Endothelial cell of umbilical vein (primary cell): ENCODE measurements around the gene ZNF844. TPM values are rescaled to one million over a fixed set of nuclear protein-coding genes. Genes with fewer than 3 reads are reported as not detected.

ENCODE experiments used
- BruUV-seq: library from RNA; stranded (reverse); fragments of 400-500 nt; replicated peaks from 2 replicates; lab custom pipeline; 2021; lab: Mats Ljungman, UMichigan
- CTCF ChIA-PET: fragments of 300-600, 350-600 bp; sonication (Branson Sonifier 250); formaldehyde crosslinking; loops from one replicate; lab custom pipeline; 2021; ENCODE audit warnings: antibody characterized with exemption, inconsistent platforms; lab: Charles Lee
- POLR2A ChIA-PET: fragments of 300-600, 350-600 bp; sonication (Branson Sonifier 250); formaldehyde crosslinking; loops from one replicate; lab custom pipeline; 2021; ENCODE audit warnings: antibody characterized with exemption, inconsistent platforms; lab: Charles Lee
- DNase-seq: peaks from one replicate; pipeline ENCODE4 v3.0.0-alpha.2; 2011; ENCODE audit warnings: low read depth, low spot score
- FAIRE-seq: peaks from 2 replicates; lab custom pipeline; 2011; peaks lifted over from hg19 to GRCh38; lab: Jason Lieb, UNC
- H2AFZ ChIP-seq: 2 replicates; pipeline ENCODE4 v1.6.0; 2012; ENCODE audit warnings: low read depth, low read length, control low read depth, inconsistent platforms
- H3K27ac ChIP-seq: 2 replicates; pipeline ENCODE4 v1.5.1; 2011; ENCODE audit warnings: low read depth, mild to moderate bottlenecking, control low read depth, low read length, moderate library complexity; ENCODE audit not compliant: insufficient read depth
- H3K27me3 ChIP-seq, 2 experiments: 2 replicates each; pipeline versions ENCODE4 v1.6.0 to v1.6.1; 2011; ENCODE audit warnings: low read length in 2 of 2, mixed read lengths in 1 of 2; ENCODE audit not compliant: control insufficient read depth in 2 of 2, insufficient read depth in 2 of 2
- H3K36me3 ChIP-seq, 2 experiments: 2 replicates in 1 of 2; 3 replicates in 1 of 2; pipeline ENCODE4 v1.5.1; 2011; ENCODE audit warnings: low read length in 2 of 2, mild to moderate bottlenecking in 1 of 2, moderate library complexity in 1 of 2; ENCODE audit not compliant: control insufficient read depth in 2 of 2, insufficient read depth in 2 of 2; ENCODE audit errors: extremely low read depth in 1 of 2
- H3K4me1 ChIP-seq: 3 replicates; pipeline ENCODE4 v1.5.1; 2011; ENCODE audit warnings: mild to moderate bottlenecking, low read length; ENCODE audit not compliant: control insufficient read depth, insufficient read depth; ENCODE audit errors: extremely low read depth
- H3K4me2 ChIP-seq: 2 replicates; pipeline ENCODE4 v1.6.1; 2011; ENCODE audit warnings: low read length, control low read depth, mixed read lengths; ENCODE audit not compliant: insufficient read depth
- H3K4me3 ChIP-seq, 3 experiments: fragments of 200-600 bp in 1 of 3; sonication (generic), shearing (Covaris generic) in 1 of 3; replicated peaks in 1 of 3; 2 replicates each; pipeline ENCODE4 v1.5.1; 2011 to 2016; ENCODE audit warnings: control low read depth in 3 of 3, low read length in 3 of 3, mild to moderate bottlenecking in 2 of 3, inconsistent platforms in 1 of 3, low read depth in 1 of 3, moderate library complexity in 1 of 3; ENCODE audit not compliant: insufficient read depth in 1 of 3
- H3K79me2 ChIP-seq: 2 replicates; pipeline ENCODE4 v1.6.0; 2012; ENCODE audit warnings: low read length, inconsistent platforms; ENCODE audit not compliant: control insufficient read depth, insufficient read depth
- H3K9ac ChIP-seq: replicated peaks from 2 replicates; pipeline ENCODE3; 2011; ENCODE audit warnings: low read length, control low read depth; ENCODE audit not compliant: insufficient read depth; ENCODE audit errors: extremely low read depth
- H3K9me1 ChIP-seq: replicated peaks from 3 replicates; pipeline ENCODE4 v1.6.0; 2011; ENCODE audit warnings: mild to moderate bottlenecking, low read length; ENCODE audit not compliant: control insufficient read depth, insufficient read depth; ENCODE audit errors: extremely low read depth
- H3K9me3 ChIP-seq: replicated peaks from 2 replicates; pipeline ENCODE4 v1.5.1; 2012; ENCODE audit warnings: low read length, inconsistent platforms; ENCODE audit not compliant: control insufficient read depth, insufficient read depth
- H4K20me1 ChIP-seq: replicated peaks from 2 replicates; pipeline ENCODE3; 2011; ENCODE audit warnings: mild to moderate bottlenecking, low read length; ENCODE audit not compliant: control insufficient read depth, insufficient read depth; ENCODE audit errors: extremely low read depth
- EZH2 ChIP-seq: IDR thresholded peaks from 2 replicates; pipeline ENCODE4 v1.6.1; 2012; ENCODE audit warnings: borderline replicate concordance, low read depth, mild to moderate bottlenecking, moderate library complexity, low read length, inconsistent platforms; ENCODE audit not compliant: severe bottlenecking
- FOS ChIP-seq: IDR thresholded peaks from 2 replicates; pipeline ENCODE4 v1.6.1; 2011; ENCODE audit warnings: mild to moderate bottlenecking, low read length, moderate library complexity, borderline replicate concordance; ENCODE audit not compliant: insufficient read depth
- GATA2 ChIP-seq: IDR thresholded peaks from 2 replicates; pipeline ENCODE4 v1.7.0; 2011; ENCODE audit warnings: low read depth, mild to moderate bottlenecking, moderate library complexity, mixed read lengths, low read length; ENCODE audit not compliant: insufficient read length, insufficient read depth
- JUN ChIP-seq: IDR thresholded peaks from 2 replicates; pipeline ENCODE4 v1.6.1; 2011; ENCODE audit warnings: borderline replicate concordance, low read depth; ENCODE audit not compliant: insufficient read length, insufficient read depth
- MYC ChIP-seq: IDR thresholded peaks from one replicate; pipeline ENCODE4 v1.6.1; 2011; ENCODE audit warnings: mild to moderate bottlenecking, low read depth, low read length
- POLR2A ChIP-seq: IDR thresholded peaks from 2 replicates; pipeline ENCODE4 v1.6.1; 2012; ENCODE audit warnings: low read depth, mild to moderate bottlenecking, control low read depth, low read length
- POLR2AphosphoS5 ChIP-seq: IDR thresholded peaks from 2 replicates; pipeline ENCODE4 v1.6.1; 2012; ENCODE audit warnings: low read depth, mild to moderate bottlenecking, control low read depth, low read length, moderate library complexity; ENCODE audit not compliant: insufficient read depth
- dilution Hi-C: fragments of 300-500 bp; cut with MboI; formaldehyde crosslinking; loops from one replicate; pipeline ENCODE4 v1.15.0; 2019; ENCODE audit warnings: low sequenced_read_pairs; ENCODE audit not compliant: extremely low pct_ligation_motif_present
- intact Hi-C: fragments of 100-400 bp; cut with micrococcal nuclease; formaldehyde crosslinking; loops from one replicate; pipeline ENCODE4 v1.10.0; 2022
- polyA plus RNA-seq, 4 experiments: library from polyadenylated mRNA; depleted of rRNA in 3 of 4; stranded (reverse) in 3 of 4; unstranded in 1 of 4; fragments of >200 nt; gene quantifications; 2 replicates each; pipeline versions ENCODE4 v1.2.1 to v1.2.3, GENCODE V29; 2011 to 2012; ENCODE audit warnings: missing spikeins in 1 of 4
- total RNA-seq: library from RNA; stranded (reverse); gene quantifications from 2 replicates; pipeline ENCODE4 v1.2.3, GENCODE V29; 2021
- TF ChIP-seq, protein P1 (sequence below), 2 donors: IDR thresholded peaks; 1 replicate in 1 of 2; 2 replicates in 1 of 2; pipeline ENCODE4 v1.5.1; 2011; ENCODE audit warnings: low read length in 2 of 2, mild to moderate bottlenecking in 2 of 2, moderate library complexity in 2 of 2, control low read depth in 1 of 2, inconsistent platforms in 1 of 2, low read depth in 1 of 2; ENCODE audit not compliant: insufficient read depth in 1 of 2; ENCODE audit errors: extremely low read depth in 1 of 2
- TF ChIP-seq, protein P2 (sequence below): IDR thresholded peaks from 2 replicates; pipeline ENCODE4 v1.6.1; 2011; ENCODE audit not compliant: insufficient read depth, insufficient read length

The ZNF844 gene
- total and polyA plus RNA-seq, 2 donors (not counting 3 experiments of a cell fraction or from before 2014, with no cell fraction given) = 0.90 to 3.8 TPM

DNA sequence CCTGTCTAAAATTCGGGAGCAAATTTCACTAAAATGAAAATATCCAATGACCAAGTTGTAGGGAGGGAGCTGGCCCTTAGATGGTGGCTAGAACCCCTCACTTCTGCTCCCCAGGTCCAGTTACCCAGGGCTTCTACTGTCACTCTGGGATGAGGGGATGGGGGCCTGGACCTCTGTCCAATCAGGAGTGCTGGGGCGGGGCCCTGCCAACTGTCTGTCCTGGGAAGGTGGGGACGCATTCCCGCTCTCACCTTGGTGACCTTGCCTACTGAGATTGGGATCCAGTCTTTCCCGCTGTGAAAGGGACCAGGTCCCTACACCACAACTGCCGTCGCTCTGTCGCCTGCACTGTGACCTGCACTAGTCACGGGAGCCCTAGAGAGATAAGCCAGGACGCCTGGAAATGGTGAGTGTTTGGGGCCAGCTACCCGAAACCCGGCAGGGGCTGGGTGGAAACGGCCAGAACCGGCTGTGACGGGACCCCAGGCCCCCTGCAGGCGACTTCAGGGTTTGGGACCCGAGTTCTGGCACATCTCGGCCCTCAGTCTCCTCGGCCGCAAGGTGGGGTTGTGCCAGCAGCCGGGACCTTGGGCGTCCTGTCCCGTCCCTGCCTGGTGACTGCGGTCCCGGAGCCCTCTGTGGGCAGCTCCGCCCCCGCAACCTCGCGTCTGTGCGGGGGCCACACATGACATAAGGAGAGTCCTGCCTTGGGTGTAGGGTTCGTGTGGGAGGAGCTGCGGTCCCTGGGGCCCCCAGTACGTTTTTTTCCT lies 52.9 kb downstream of the ZNF844 start:
- FAIRE-seq = no peak
- BruUV-seq = no TSS peak

More for the DNA sequence above, 52.9 kb downstream of the ZNF844 start:
- H3K9ac ChIP-seq = no peak overlapping the region
- no peaks in the 10 kb centered on the region for H3K27me3 ChIP-seq
- H3K4me2 ChIP-seq = no peak overlapping the region
- no peaks in the 10 kb centered on the region for H4K20me1 ChIP-seq
- dilution Hi-C loops (no loop called here), intact Hi-C loops (no loop called here)
- H3K4me3 ChIP-seq = no peak overlapping the region
- POLR2A ChIA-PET = no interaction called here
- H3K4me1 ChIP-seq = no peaks in the 10 kb centered on the region
- H3K9me3 ChIP-seq = peaks cover 10% of the 10 kb centered on the region
- no peak overlapping the region for H3K27ac ChIP-seq
- no peak overlapping the region for H2AFZ ChIP-seq
- H3K9me1 ChIP-seq = no peaks in the 10 kb centered on the region
- no peak for DNase-seq
- no peaks in the 10 kb centered on the region for H3K79me2 ChIP-seq
- CTCF ChIA-PET = interaction anchor here (0.7 kb wide), 1 partner anchor 46 kb away, joined by 3 read pairs; no protein-coding TSS in a partner anchor
- H3K36me3 ChIP-seq = no peaks in the 10 kb centered on the region
- TF ChIP-seq POLR2AphosphoS5 = no peak
- TF ChIP-seq EZH2 = no peak
- TF ChIP-seq MYC = no peak
- TF ChIP-seq JUN = no peak
- TF ChIP-seq, protein P1, sequence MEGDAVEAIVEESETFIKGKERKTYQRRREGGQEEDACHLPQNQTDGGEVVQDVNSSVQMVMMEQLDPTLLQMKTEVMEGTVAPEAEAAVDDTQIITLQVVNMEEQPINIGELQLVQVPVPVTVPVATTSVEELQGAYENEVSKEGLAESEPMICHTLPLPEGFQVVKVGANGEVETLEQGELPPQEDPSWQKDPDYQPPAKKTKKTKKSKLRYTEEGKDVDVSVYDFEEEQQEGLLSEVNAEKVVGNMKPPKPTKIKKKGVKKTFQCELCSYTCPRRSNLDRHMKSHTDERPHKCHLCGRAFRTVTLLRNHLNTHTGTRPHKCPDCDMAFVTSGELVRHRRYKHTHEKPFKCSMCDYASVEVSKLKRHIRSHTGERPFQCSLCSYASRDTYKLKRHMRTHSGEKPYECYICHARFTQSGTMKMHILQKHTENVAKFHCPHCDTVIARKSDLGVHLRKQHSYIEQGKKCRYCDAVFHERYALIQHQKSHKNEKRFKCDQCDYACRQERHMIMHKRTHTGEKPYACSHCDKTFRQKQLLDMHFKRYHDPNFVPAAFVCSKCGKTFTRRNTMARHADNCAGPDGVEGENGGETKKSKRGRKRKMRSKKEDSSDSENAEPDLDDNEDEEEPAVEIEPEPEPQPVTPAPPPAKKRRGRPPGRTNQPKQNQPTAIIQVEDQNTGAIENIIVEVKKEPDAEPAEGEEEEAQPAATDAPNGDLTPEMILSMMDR (IDR thresholded peaks at IDR 0.05; ENCODE audit: extremely low read depth in 1 of 2, insufficient read depth in 1 of 2, low read depth in 1 of 2, low read length in 2 of 2) = no peak
- TF ChIP-seq, protein P2, sequence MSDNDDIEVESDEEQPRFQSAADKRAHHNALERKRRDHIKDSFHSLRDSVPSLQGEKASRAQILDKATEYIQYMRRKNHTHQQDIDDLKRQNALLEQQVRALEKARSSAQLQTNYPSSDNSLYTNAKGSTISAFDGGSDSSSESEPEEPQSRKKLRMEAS = no peak
- TF ChIP-seq POLR2A = no peak
- TF ChIP-seq FOS = no peak
- TF ChIP-seq GATA2 = no peak
